ENCODE data around the gene FGF21. TPM values are rescaled to one million over a fixed set of nuclear protein-coding genes. Genes with fewer than 3 reads are reported as not detected.

The FGF21 gene
- total and polyA plus RNA-seq, 11 donors, result not detected

DNA sequence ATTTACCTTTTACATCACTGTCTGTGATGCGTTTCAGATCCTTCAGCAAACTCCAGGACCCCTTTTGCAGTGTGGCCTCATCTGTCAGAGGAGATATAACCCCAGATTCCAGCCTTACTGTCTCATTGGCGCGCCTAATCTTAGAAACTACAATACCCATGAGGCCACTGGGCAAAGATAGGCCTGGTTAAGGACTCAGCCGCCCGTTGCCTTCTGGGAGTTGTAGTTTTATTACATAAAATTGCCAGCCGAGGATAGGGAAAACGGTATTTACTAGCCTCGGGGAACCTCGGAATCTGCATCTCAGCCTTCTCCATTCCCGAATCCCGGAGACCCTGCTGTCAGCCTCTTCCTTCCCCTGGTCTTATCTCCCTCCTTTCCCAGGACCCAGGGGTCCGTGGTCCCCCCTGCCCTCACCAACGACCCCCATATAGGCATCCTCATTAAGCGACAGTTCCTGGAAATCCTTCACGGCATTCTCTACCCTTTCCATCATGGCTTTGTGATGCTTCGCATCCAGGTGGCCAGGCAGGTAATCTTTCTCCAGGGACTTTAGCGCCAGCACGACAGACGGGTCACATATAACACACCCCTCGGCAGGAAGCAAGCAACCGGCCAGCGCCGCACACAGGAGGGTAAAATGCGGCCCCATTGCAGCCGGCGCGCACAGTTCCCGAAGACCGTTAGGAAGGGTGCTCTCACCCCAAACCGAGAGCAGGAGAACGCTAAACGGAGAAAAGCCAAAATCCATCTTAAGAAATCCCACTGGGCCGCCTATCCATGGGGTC lies 9.9 kb upstream of the FGF21 start:
- ATAC-seq (peak in 2 of 4 donors; percentile 28 to 43), DNase-seq (peak in 4 of 5 donors; percentile 60 to 69 (median 60))
- Histone ChIP-seq H3K27me3 (peaks cover 0 to 8% (median 0%) of the 10 kb centered on the region in 9 donors), H3K36me3 (peaks cover 0 to 5% (median 0%) of the 10 kb centered on the region in 9 donors), H3K4me1 (peaks cover 0 to 26% (median 9%) of the 10 kb centered on the region in 12 donors), H3K9me3 (no peaks in the 10 kb centered on the region), H3K27ac (peak overlapping the region in 2 of 12 donors; percentile 86 to 87), H3K4me3 (peak overlapping the region in 1 of 12 donors; percentile 10)
- intact Hi-C loops (cut with DNase I), result no loop called here
- TF ChIP-seq POLR2A (IDR thresholded peaks at IDR 0.05) (no peak), CTCF (IDR thresholded peaks at IDR 0.05) (no peak)
- 33 to 46% (median 43%) methylated on average over 33 of the region's 33 CpGs for WGBS, 4 donors

DNA sequence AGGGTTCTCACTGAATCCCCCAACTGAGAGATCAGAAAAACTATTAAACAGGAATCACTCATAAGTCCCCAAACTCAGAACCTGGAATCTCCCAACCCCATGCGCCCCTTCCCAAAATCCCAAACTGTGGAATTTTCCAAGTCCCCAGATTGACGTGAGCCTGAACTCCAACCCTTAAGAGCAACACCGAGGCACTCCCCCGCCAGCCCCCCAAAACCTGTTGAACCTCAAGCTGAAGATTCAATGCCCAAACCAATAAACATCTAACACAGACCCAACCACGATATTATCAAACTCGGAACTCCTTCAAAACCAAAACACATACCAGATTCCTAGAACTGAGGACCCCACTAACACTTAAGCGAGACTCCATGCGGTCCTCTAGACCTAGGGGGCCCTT lies 9.2 kb upstream of the FGF21 start:
- ATAC-seq (no peak), DNase-seq (no peak)
- peaks cover 0 to 5% (median 0%) of the 10 kb centered on the region in 9 donors for H3K36me3 ChIP-seq
- TF ChIP-seq CTCF (IDR thresholded peaks at IDR 0.05) (no peak), POLR2A (IDR thresholded peaks at IDR 0.05) (no peak)
- intact Hi-C loops (cut with DNase I), result no loop called here
- H3K4me3 ChIP-seq, result peak overlapping the region in 4 of 12 donors; percentile 43 to 52 (median 49)
- peaks cover 0 to 8% (median 0%) of the 10 kb centered on the region in 9 donors for H3K27me3 ChIP-seq
- no peaks in the 10 kb centered on the region for H3K9me3 ChIP-seq
- H3K27ac ChIP-seq, result peak overlapping the region; percentile 61 to 93 (median 88)
- peaks cover 0 to 22% (median 9%) of the 10 kb centered on the region in 12 donors for H3K4me1 ChIP-seq
- 74 to 83% (median 76%) methylated on average over 8 of the region's 8 CpGs for WGBS, 4 donors

GRCh38 chr19:48746738-48747575 lies 8.4 kb upstream of the FGF21 start, which contains the start of gene IZUMO1:
Gene IZUMO1 (minus strand): TSS chr19:48746909. CDS start chr19:48745859, 1,050 bp downstream.
- 5 to 11% (median 8%) methylated on average over 25 to 31 of the region's 31 CpGs for WGBS, 4 donors
- Histone ChIP-seq H3K27ac (peak within 1 kb of the TSS; percentile 61 to 93 (median 88)), H3K4me1 (peaks cover 0 to 23% (median 10%) of the 10 kb centered on the region in 12 donors), H3K27me3 (peaks cover 0 to 14% (median 0%) of the 10 kb centered on the region in 9 donors), H3K36me3 (peaks cover 0 to 5% (median 0%) of the 10 kb centered on the region in 9 donors), H3K4me3 (peak within 1 kb of the TSS in 11 of 12 donors; percentile 20 to 60 (median 49)), H3K9me3 (no peaks in the 10 kb centered on the region)
- intact Hi-C loops (cut with DNase I), result no loop called here
- no peak for TF ChIP-seq CTCF (IDR thresholded peaks at IDR 0.05)
- TF ChIP-seq POLR2A (IDR thresholded peaks at IDR 0.05), result peak in 1 of 2 donors; percentile 21
- DNase-seq (peak; percentile 85 to 91 (median 88)), ATAC-seq (peak; percentile 73 to 89 (median 84))
